HG03457 (cell line): ENCODE data around the gene ABCC2.
"Not testable (repeated sequence)": the region's sequence is repeated elsewhere in the genome, so short reads cannot be mapped to it uniquely, and the experiment has no call there.

Experiments used
- ATAC-seq: cut with Tn5 transposase; IDR thresholded peaks from one replicate; pipeline ENCODE4 v1.9.1; 2021; ENCODE audit warnings: moderate number of reproducible peaks; ENCODE audit not compliant: unreplicated experiment

The ABCC2 gene

DNA sequence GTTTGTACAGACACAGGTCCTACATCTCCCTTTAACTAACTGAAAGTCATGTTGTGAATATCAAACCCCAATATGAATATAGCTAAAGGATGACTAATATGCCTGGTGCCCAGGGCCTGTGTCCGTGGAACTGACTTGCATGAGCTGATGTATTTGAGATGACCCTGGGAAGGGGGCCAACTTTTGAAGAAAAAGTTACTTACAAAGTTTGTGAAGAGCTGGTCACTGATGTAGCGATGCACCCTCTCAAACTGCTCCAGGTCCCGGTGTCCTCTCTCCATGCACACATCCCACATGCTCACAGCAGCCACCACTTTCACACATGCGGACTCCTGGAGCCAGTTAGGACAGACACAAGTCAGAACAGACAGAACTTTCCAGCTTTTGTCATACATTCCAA lies 106.2 kb downstream of the ABCC2 start:
- ATAC-seq, result no peak

GRCh38 chr10:99894613-99895012 lies 112.2 kb downstream of the ABCC2 start:
- ATAC-seq, result no peak

DNA sequence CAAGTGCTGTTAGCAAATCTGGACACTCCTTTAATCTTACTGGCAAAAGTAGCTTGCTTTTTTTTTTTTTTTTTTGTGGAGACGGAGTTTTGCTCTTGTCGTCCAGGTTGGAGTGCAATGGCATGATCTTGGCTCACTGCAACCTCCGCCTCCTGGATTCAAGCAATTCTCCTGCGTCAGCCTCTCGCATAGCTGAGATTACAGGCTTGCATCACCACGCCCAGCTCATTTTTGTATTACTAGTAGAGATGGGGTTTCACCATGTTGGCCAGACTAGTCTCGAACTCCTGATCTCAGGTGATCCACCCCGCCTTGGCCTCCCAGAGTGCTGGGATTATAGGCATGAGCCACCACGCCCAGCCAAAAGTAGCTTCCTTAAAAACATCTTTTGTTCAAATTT lies 112.6 kb downstream of the ABCC2 start:
- ATAC-seq, result not testable (repeated sequence)

GRCh38 chr10:99895867-99896266 lies 113.4 kb downstream of the ABCC2 start:
- no peak for ATAC-seq
